Activated naive CD4-positive, alpha-beta T cell treated with anti-CD3 and anti-CD28 coated beads, Interleukin-2, amount 50 U/mL, for 72 hours (primary cell): ENCODE measurements around the gene TCN2. TPM values are rescaled to one million over a fixed set of nuclear protein-coding genes. Genes with fewer than 3 reads are reported as not detected.
"Not testable (repeated sequence)": the region's sequence is repeated elsewhere in the genome, so short reads cannot be mapped to it uniquely, and the experiment has no call there.

Source experiments
- ATAC-seq, 2 donors: fragments of 150-1000 bp; cut with Tn5 transposase; 2 replicates each; pipeline ENCODE4 v1.10.0; 2021; ENCODE audit warnings: mild to moderate bottlenecking in 2 of 2, moderate library complexity in 2 of 2
- DNase-seq, 2 donors: peaks; one replicate each; pipeline ENCODE4 v3.0.0; 2021 to 2022; ENCODE audit warnings: low spot score in 2 of 2
- H3K27ac Mint-ChIP-seq, 2 donors: one replicate each; pipeline ENCODE4 v1.8.0; 2022; ENCODE audit warnings: mild to moderate bottlenecking in 2 of 2, mixed read lengths in 2 of 2
- H3K36me3 Mint-ChIP-seq, 2 donors: one replicate each; pipeline ENCODE4 v1.8.0; 2022; ENCODE audit warnings: mixed read lengths in 2 of 2
- H3K9me3 Mint-ChIP-seq, 2 donors: one replicate each; pipeline ENCODE4 v1.8.0; 2022; ENCODE audit warnings: mixed read lengths in 2 of 2
- total RNA-seq, 2 donors: library from RNA; stranded (reverse); gene quantifications; one replicate each; pipeline ENCODE4 v1.2.3, GENCODE V29; 2022

The TCN2 gene
- total RNA-seq, 2 donors from 2014 or later: 1.5 TPM

GRCh38 chr22:30649430-30650007 lies 42.5 kb downstream of the TCN2 start:
- DNase-seq (peak; percentile 77 to 94), ATAC-seq (peak; percentile 96 to 99)
- H3K36me3 Mint-ChIP-seq: peaks cover 0 to 9% of the 10 kb centered on the region in 2 donors
- no peaks in the 10 kb centered on the region for H3K9me3 Mint-ChIP-seq
- H3K27ac Mint-ChIP-seq: peak overlapping the region; percentile 77 to 96

DNA sequence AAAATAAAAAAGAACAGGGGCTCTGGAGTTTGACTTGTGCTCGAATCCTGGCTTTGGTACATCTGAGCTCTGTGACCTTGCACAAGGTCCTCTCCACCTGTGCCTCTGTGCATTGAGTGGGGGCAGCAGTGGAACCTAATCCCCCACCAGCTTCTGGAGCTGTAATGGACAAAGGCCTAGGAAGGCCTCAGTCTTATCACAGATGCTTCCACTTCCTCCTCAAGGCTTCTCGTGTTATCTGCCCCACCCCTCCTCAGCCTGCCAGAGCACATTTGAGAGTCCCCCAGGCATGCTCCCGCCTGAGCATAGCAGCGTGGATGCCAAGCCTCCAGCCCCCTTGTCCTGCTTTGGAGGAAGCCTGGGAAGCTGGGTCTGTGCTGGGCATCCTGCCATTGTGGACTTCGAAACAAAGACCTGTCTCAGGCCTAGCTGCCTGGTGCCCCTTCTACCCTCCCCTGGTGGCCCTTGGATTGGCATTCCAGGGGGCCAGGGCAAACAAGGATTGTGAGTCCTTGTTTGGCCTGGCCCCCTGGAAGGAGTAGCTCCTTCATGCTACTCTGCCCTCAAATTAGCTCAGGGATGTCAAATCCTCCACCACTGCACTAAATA lies 43.6 kb downstream of the TCN2 start:
- H3K27ac Mint-ChIP-seq: no peak overlapping the region
- peaks cover 0 to 9% of the 10 kb centered on the region in 2 donors for H3K36me3 Mint-ChIP-seq
- no peaks in the 10 kb centered on the region for H3K9me3 Mint-ChIP-seq
- DNase-seq (no peak), ATAC-seq (no peak)

GRCh38 chr22:30652852-30653251 lies 45.9 kb downstream of the TCN2 start:
- Mint-ChIP-seq H3K27ac (no peak overlapping the region), H3K9me3 (no peaks in the 10 kb centered on the region), H3K36me3 (peaks cover 0 to 7% of the 10 kb centered on the region in 2 donors)
- ATAC-seq: no peak
- DNase-seq: no peak

DNA sequence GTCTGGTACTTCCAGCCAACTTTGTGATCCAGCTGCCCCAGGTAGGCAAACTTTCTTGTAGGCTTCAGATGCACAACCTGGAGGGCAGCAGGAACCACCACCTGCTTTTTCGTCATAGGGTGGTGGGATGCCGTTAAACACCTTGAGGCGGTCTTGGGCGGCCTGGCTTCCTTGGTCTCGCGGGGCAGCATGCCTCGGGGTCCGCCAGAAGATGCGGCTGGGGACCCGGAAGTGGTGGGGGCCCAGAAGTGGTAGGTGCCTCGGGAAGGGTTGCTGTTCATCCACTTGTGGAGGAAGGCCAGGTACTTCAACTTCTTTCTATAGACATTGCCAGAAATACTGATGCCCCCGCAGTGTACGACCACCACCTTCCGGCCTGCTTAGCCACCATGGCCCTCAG lies 47.4 kb downstream of the TCN2 start:
- Mint-ChIP-seq H3K9me3 (no peaks in the 10 kb centered on the region), H3K27ac (peak overlapping the region in 1 of 2 donors; percentile 74), H3K36me3 (no peaks in the 10 kb centered on the region)
- no peak for DNase-seq
- ATAC-seq: no peak

GRCh38 chr22:30655532-30655931 lies 48.6 kb downstream of the TCN2 start:
- Mint-ChIP-seq H3K36me3 (peaks cover 0 to 9% of the 10 kb centered on the region in 2 donors), H3K27ac (no peak overlapping the region), H3K9me3 (no peaks in the 10 kb centered on the region)
- no peak for ATAC-seq
- DNase-seq: no peak

GRCh38 chr22:30662040-30662439 lies 55.1 kb downstream of the TCN2 start:
- no peak overlapping the region for H3K27ac Mint-ChIP-seq
- DNase-seq: no peak

GRCh38 chr22:30664798-30665197 lies 57.8 kb downstream of the TCN2 start:
- peaks cover 0 to 22% of the 10 kb centered on the region in 2 donors for H3K36me3 Mint-ChIP-seq
- no peak overlapping the region for H3K27ac Mint-ChIP-seq
- no peaks in the 10 kb centered on the region for H3K9me3 Mint-ChIP-seq
- ATAC-seq (no peak), DNase-seq (no peak)

More at GRCh38 chr22:30662040-30662439, 55.1 kb downstream of the TCN2 start:
- ATAC-seq: no peak
- Mint-ChIP-seq H3K36me3 (peaks cover 0 to 24% of the 10 kb centered on the region in 2 donors), H3K9me3 (no peaks in the 10 kb centered on the region)

GRCh38 chr22:30665266-30665665 lies 58.3 kb downstream of the TCN2 start:
- Mint-ChIP-seq H3K9me3 (no peaks in the 10 kb centered on the region), H3K27ac (no peak overlapping the region), H3K36me3 (peaks cover 0 to 18% of the 10 kb centered on the region in 2 donors)
- ATAC-seq (no peak), DNase-seq (no peak)

- no peaks in the 10 kb centered on the region for H3K9me3 Mint-ChIP-seq
- DNase-seq (no peak), ATAC-seq (no peak)
- no peak overlapping the region for H3K27ac Mint-ChIP-seq
- peaks cover 0 to 14% of the 10 kb centered on the region in 2 donors for H3K36me3 Mint-ChIP-seq
These were observed 58.8 kb downstream of the TCN2 start for GRCh38 chr22:30665786-30666185.

GRCh38 chr22:30667107-30667493 lies 60.1 kb downstream of the TCN2 start:
- H3K27ac Mint-ChIP-seq: peak overlapping the region in 1 of 2 donors; percentile 81
- H3K9me3 Mint-ChIP-seq: no peaks in the 10 kb centered on the region
- peak in 1 of 2 donors; percentile 9 for DNase-seq
- H3K36me3 Mint-ChIP-seq: peaks cover 0 to 14% of the 10 kb centered on the region in 2 donors
- peak; percentile 12 to 40 for ATAC-seq

GRCh38 chr22:30667494-30668385 lies 60.8 kb downstream of the TCN2 start, which contains the start of gene DUSP18:
DUSP18 (minus strand) TSS chr22:30667875; CDS start chr22:30664003, 3,872 bp downstream.
- peak; percentile 93 to 94 for DNase-seq
- ATAC-seq: peak; percentile 92 to 97
- H3K9me3 Mint-ChIP-seq: no peaks in the 10 kb centered on the region
- peaks cover 0 to 13% of the 10 kb centered on the region in 2 donors for H3K36me3 Mint-ChIP-seq
- H3K27ac Mint-ChIP-seq: peak within 1 kb of the TSS; percentile 81 to 94

GRCh38 chr22:30668386-30668710 lies 61.4 kb downstream of the TCN2 start:
- H3K36me3 Mint-ChIP-seq: peaks cover 0 to 7% of the 10 kb centered on the region in 2 donors
- peak overlapping the region; percentile 33 to 77 for H3K27ac Mint-ChIP-seq
- no peak for ATAC-seq

GRCh38 chr22:30671071-30671470 lies 64.1 kb downstream of the TCN2 start:
- H3K9me3 Mint-ChIP-seq: no peaks in the 10 kb centered on the region
- H3K27ac Mint-ChIP-seq: no peak overlapping the region
- no peak for ATAC-seq
- no peak for DNase-seq
- no peaks in the 10 kb centered on the region for H3K36me3 Mint-ChIP-seq

More at GRCh38 chr22:30668386-30668710, 61.4 kb downstream of the TCN2 start:
- no peak for DNase-seq
- no peaks in the 10 kb centered on the region for H3K9me3 Mint-ChIP-seq

GRCh38 chr22:30673136-30673535 lies 66.2 kb downstream of the TCN2 start:
- Mint-ChIP-seq H3K27ac (peak overlapping the region in 1 of 2 donors; percentile 26), H3K36me3 (no peaks in the 10 kb centered on the region), H3K9me3 (no peaks in the 10 kb centered on the region)
- no peak for DNase-seq
- no peak for ATAC-seq

- no peak for ATAC-seq
- Mint-ChIP-seq H3K9me3 (no peaks in the 10 kb centered on the region), H3K36me3 (no peaks in the 10 kb centered on the region), H3K27ac (no peak overlapping the region)
- no peak for DNase-seq
These were observed 67.5 kb downstream of the TCN2 start for GRCh38 chr22:30674482-30674881.

DNA sequence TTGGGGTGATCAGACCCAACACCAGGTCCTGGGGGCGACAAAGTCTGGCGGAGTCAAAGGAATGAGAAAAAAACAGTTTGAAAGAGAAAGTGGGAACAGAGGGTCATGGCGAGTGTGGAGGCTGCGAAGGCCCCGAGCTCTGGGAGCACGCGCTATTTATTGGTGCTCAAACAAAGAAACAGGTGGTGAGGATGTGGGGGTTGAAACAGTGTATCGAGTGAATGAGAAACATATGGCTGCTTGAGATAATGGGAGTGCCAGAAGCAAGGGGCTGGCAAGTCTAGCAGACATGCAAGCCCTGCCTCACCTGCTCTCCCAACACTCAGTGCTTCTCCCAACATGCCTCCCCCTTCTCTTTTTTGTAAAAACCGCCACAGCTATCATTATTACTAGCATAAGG lies 68.5 kb downstream of the TCN2 start:
- Mint-ChIP-seq H3K27ac (no peak overlapping the region), H3K36me3 (no peaks in the 10 kb centered on the region), H3K9me3 (no peaks in the 10 kb centered on the region)
- DNase-seq (no peak), ATAC-seq (no peak)

DNA sequence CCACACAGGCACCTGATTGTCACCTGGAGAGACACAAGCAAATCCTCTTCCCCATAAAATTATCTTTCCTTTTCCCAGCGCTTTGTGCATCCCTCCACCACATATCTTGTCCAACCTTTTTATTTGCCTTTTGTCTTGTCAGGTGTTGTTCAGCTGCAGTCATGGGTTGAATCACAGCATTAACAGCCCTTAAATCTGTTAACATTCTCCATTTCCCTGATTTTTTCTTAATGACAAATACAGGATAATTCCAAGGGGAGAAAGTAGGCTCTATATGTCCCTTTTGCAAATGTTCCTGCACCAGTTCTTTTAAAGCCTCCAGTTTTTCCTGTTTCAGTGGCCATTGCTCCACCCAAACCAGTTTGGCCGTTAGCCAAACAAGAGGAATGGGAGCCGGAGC lies 69.6 kb downstream of the TCN2 start:
- not testable (repeated sequence) for H3K36me3 Mint-ChIP-seq, DNase-seq, H3K27ac Mint-ChIP-seq, ATAC-seq, H3K9me3 Mint-ChIP-seq
